Mesenchymal stem cell (in vitro differentiated cells and primary cell): ENCODE results near the gene JPH3.

Experiments used
- DNase-seq: peaks from one replicate; pipeline ENCODE4 v3.0.0-alpha.2; 2013
- H2AFZ ChIP-seq: one replicate; pipeline ENCODE4 v1.6.1; 2013; ENCODE audit warnings: low read depth, mild to moderate bottlenecking, control low read depth, inconsistent platforms, low read length, moderate library complexity
- H2AK5ac ChIP-seq: 2 replicates; pipeline ENCODE4 v1.6.1; 2013; ENCODE audit warnings: low read length, moderate library complexity, mild to moderate bottlenecking, inconsistent platforms; ENCODE audit not compliant: severe bottlenecking
- H2BK120ac ChIP-seq: one replicate; pipeline ENCODE4 v1.6.1; 2013; ENCODE audit warnings: low read depth, mild to moderate bottlenecking, inconsistent platforms, low read length, moderate library complexity
- H2BK12ac ChIP-seq, 2 experiments: one replicate each; pipeline ENCODE4 v1.6.1; 2013; ENCODE audit warnings: inconsistent platforms in 2 of 2, low read length in 2 of 2, mild to moderate bottlenecking in 2 of 2, moderate library complexity in 2 of 2, control low read depth in 1 of 2
- H2BK15ac ChIP-seq: one replicate; pipeline ENCODE4 v1.6.1; 2013; ENCODE audit warnings: mild to moderate bottlenecking, low read depth, inconsistent platforms; ENCODE audit not compliant: poor library complexity, severe bottlenecking
- H2BK5ac ChIP-seq: 2 replicates; pipeline ENCODE4 v1.6.1; 2013; ENCODE audit warnings: low read depth, mild to moderate bottlenecking, low read length, control low read depth, inconsistent platforms; ENCODE audit not compliant: poor library complexity, severe bottlenecking
- H3K14ac ChIP-seq, 2 experiments: one replicate each; pipeline ENCODE4 v1.6.1; 2013; ENCODE audit warnings: inconsistent platforms in 2 of 2, low read length in 2 of 2, control low read depth in 1 of 2, mild to moderate bottlenecking in 1 of 2, moderate library complexity in 1 of 2
- H3K18ac ChIP-seq, 2 experiments: one replicate each; pipeline ENCODE4 v1.6.1; 2013; ENCODE audit warnings: inconsistent platforms in 2 of 2, low read length in 2 of 2, control low read depth in 1 of 2, low read depth in 1 of 2, mild to moderate bottlenecking in 1 of 2
- H3K23ac ChIP-seq, 2 experiments: one replicate each; pipeline ENCODE4 v1.6.1; 2013; ENCODE audit warnings: inconsistent platforms in 2 of 2, low read length in 2 of 2, mild to moderate bottlenecking in 2 of 2, moderate library complexity in 2 of 2, control low read depth in 1 of 2
- H3K27ac ChIP-seq: 2 replicates; pipeline ENCODE4 v1.5.1; 2013; ENCODE audit warnings: mild to moderate bottlenecking, moderate library complexity, low read length, control low read depth, inconsistent platforms; ENCODE audit not compliant: poor library complexity, severe bottlenecking
- H3K27me3 ChIP-seq, 2 experiments: 2 replicates each; pipeline versions ENCODE4 v1.6.1 to v1.7.0; 2013; ENCODE audit warnings: low read length in 2 of 2, mild to moderate bottlenecking in 2 of 2, moderate library complexity in 2 of 2, control low read depth in 1 of 2, inconsistent platforms in 1 of 2; ENCODE audit not compliant: control insufficient read depth in 1 of 2, insufficient read depth in 1 of 2
- H3K36me3 ChIP-seq, 2 experiments: 2 replicates each; pipeline versions ENCODE4 v1.6.1 to v1.7.0; 2013; ENCODE audit warnings: low read length in 2 of 2, control low read depth in 1 of 2, inconsistent platforms in 1 of 2, low read depth in 1 of 2, mild to moderate bottlenecking in 1 of 2; ENCODE audit not compliant: insufficient read depth in 2 of 2, control insufficient read depth in 1 of 2
- H3K4ac ChIP-seq, 2 experiments: one replicate each; pipeline ENCODE4 v1.6.1; 2013; ENCODE audit warnings: inconsistent platforms in 2 of 2, low read length in 2 of 2, mild to moderate bottlenecking in 2 of 2, moderate library complexity in 2 of 2, control low read depth in 1 of 2, low read depth in 1 of 2
- H3K4me1 ChIP-seq: 2 replicates; pipeline ENCODE4 v1.6.1; 2013; ENCODE audit warnings: low read depth, low read length, control low read depth; ENCODE audit not compliant: control insufficient read depth, insufficient read depth
- H3K4me2 ChIP-seq: 2 replicates; pipeline ENCODE4 v1.6.1; 2013; ENCODE audit warnings: low read length, mild to moderate bottlenecking, inconsistent platforms; ENCODE audit not compliant: poor library complexity, severe bottlenecking
- H3K4me3 ChIP-seq, 2 experiments: 2 replicates each; pipeline versions ENCODE4 v1.5.1 to v1.7.0; 2013; ENCODE audit warnings: low read length in 2 of 2, mild to moderate bottlenecking in 2 of 2, control low read depth in 1 of 2, low read depth in 1 of 2; ENCODE audit not compliant: insufficient read depth in 1 of 2
- H3K79me1 ChIP-seq: replicated peaks from 2 replicates; pipeline ENCODE4 v1.6.1; 2013; ENCODE audit warnings: mild to moderate bottlenecking, control low read depth, low read length, inconsistent platforms; ENCODE audit not compliant: poor library complexity, severe bottlenecking
- H3K9ac ChIP-seq: 2 replicates; pipeline ENCODE4 v1.7.0; 2013; ENCODE audit warnings: mild to moderate bottlenecking, low read length, moderate library complexity
- H3K9me3 ChIP-seq: 2 replicates; pipeline ENCODE4 v1.7.0; 2013; ENCODE audit warnings: mild to moderate bottlenecking, low read length; ENCODE audit not compliant: control insufficient read depth
- H4K8ac ChIP-seq: one replicate; pipeline ENCODE4 v1.6.1; 2013; ENCODE audit warnings: inconsistent platforms, mild to moderate bottlenecking, low read length, moderate library complexity
- H4K91ac ChIP-seq: one replicate; pipeline ENCODE4 v1.6.1; 2013; ENCODE audit warnings: mild to moderate bottlenecking, low read length, inconsistent platforms
- whole genome bisulfite sequencing: methylation state at CpG from one replicate; pipeline ENCODE4 v1.1.7; 2013; ENCODE audit warnings: mixed read lengths; 5-methylcytosine and 5-hydroxymethylcytosine counted together

The JPH3 gene

DNA sequence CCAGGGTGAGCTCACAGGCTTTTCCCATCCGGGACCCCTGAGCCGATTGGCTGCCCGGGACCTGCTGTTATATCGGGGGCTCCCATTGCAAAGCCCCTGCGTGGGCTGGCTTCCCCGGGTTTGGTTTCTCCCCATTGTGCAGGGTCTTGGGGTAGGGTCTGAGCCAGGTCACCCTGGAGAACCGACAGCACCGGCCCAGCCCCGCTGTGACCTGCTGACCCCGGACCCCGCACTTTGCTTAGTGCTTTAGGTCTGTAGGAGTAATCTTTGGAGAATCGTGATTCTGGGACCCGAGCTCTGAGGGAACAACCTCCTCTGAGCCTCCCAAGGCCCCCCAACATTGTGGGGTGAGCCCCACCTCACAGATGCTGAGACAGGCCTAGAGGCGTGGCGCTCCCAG is 62.9 kb downstream of the JPH3 start:
- Histone ChIP-seq H4K91ac (no peak overlapping the region), H3K4me3 (no peak overlapping the region), H3K18ac (no peak overlapping the region), H2BK15ac (no peak overlapping the region), H3K4me2 (no peak overlapping the region), H4K8ac (no peak overlapping the region), H3K4ac (no peak overlapping the region), H2BK120ac (no peak overlapping the region), H2BK12ac (no peak overlapping the region), H3K36me3 (no peaks in the 10 kb centered on the region), H2AK5ac (no peak overlapping the region), H3K14ac (no peak overlapping the region), H2AFZ (no peak overlapping the region), H3K9ac (no peak overlapping the region), H3K79me1 (no peaks in the 10 kb centered on the region), H3K9me3 (no peaks in the 10 kb centered on the region), H3K23ac (no peak overlapping the region), H2BK5ac (no peak overlapping the region), H3K4me1 (peaks cover 3% of the 10 kb centered on the region), H3K27ac (no peak overlapping the region), H3K27me3 (peaks cover 37 to 84% of the 10 kb centered on the region in 2 experiments)
- DNase-seq = no peak
- WGBS = 89% methylated on average over 13 of the region's 15 CpGs

DNA sequence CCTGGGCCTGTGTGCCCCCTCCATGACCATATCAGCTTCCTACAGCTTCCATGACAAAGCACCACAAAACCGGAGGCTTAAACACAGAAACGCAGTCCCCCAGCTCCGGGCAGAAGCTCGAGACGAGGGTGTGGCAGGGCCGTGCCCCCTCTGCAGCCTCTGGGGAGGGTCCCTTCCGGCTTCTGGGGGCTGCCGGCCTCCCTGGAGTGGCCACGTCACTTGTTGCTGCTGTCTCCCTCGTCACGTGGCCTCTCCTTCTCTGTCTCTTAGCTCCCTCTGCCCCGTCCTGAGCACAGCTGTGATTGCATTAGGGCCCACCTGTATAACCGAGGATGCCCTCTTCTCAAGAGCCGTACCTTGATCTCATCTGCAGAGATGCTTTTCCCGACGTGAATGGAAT is 64.6 kb downstream of the JPH3 start:
- H2BK12ac ChIP-seq = no peak overlapping the region
- H3K36me3 ChIP-seq = no peaks in the 10 kb centered on the region
- no peak overlapping the region for H2AK5ac ChIP-seq
- no peak overlapping the region for H2AFZ ChIP-seq
- H2BK120ac ChIP-seq = no peak overlapping the region
- H3K79me1 ChIP-seq = no peaks in the 10 kb centered on the region
- H2BK15ac ChIP-seq = no peak overlapping the region
- H4K8ac ChIP-seq = no peak overlapping the region
- peaks cover 32 to 68% of the 10 kb centered on the region in 2 experiments for H3K27me3 ChIP-seq
- no peak overlapping the region for H3K14ac ChIP-seq
- H3K4me1 ChIP-seq = peaks cover 3% of the 10 kb centered on the region
- no peak overlapping the region for H2BK5ac ChIP-seq
- H4K91ac ChIP-seq = no peak overlapping the region
- H3K9ac ChIP-seq = no peak overlapping the region
- H3K27ac ChIP-seq = no peak overlapping the region
- no peak overlapping the region for H3K18ac ChIP-seq
- no peak overlapping the region for H3K4ac ChIP-seq
- no peak overlapping the region for H3K4me2 ChIP-seq
- H3K4me3 ChIP-seq = no peak overlapping the region
- H3K9me3 ChIP-seq = no peaks in the 10 kb centered on the region
- no peak for DNase-seq
- no peak overlapping the region for H3K23ac ChIP-seq
- WGBS = 78% methylated on average over 16 of the region's 16 CpGs

DNA sequence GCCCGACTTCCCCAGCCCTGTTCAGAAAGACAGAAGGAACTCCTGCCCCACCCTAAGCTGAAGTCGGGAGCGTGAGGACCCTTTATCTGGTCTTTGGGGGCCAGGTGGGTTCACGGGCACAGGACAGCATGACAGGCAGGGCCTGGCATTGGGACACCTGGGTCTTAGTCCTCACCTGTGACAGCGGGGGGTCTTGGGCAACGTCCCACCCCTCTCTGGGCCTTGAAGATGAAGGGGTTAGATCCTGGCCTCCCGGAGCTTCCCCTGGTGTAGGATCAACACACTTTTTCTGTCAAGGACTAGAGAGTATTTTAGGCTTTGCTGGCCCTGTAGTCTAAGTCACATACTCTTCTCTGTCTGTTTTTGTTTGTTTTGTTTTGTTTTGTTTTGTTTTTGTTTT is 65.1 kb downstream of the JPH3 start:
- Histone ChIP-seq H4K8ac (no peak overlapping the region), H3K79me1 (no peaks in the 10 kb centered on the region), H3K4me2 (no peak overlapping the region), H3K14ac (no peak overlapping the region), H3K23ac (no peak overlapping the region), H4K91ac (no peak overlapping the region), H3K4me1 (peaks cover 3% of the 10 kb centered on the region), H3K9ac (no peak overlapping the region), H2BK5ac (no peak overlapping the region), H2BK12ac (no peak overlapping the region), H3K27ac (no peak overlapping the region), H3K4me3 (no peak overlapping the region), H2AK5ac (no peak overlapping the region), H3K27me3 (peaks cover 31 to 63% of the 10 kb centered on the region in 2 experiments), H3K18ac (no peak overlapping the region), H3K36me3 (no peaks in the 10 kb centered on the region), H2AFZ (no peak overlapping the region), H3K4ac (no peak overlapping the region), H3K9me3 (no peaks in the 10 kb centered on the region), H2BK120ac (no peak overlapping the region), H2BK15ac (no peak overlapping the region)
- DNase-seq = no peak
- 78% methylated on average over 7 of the region's 7 CpGs for WGBS

DNA sequence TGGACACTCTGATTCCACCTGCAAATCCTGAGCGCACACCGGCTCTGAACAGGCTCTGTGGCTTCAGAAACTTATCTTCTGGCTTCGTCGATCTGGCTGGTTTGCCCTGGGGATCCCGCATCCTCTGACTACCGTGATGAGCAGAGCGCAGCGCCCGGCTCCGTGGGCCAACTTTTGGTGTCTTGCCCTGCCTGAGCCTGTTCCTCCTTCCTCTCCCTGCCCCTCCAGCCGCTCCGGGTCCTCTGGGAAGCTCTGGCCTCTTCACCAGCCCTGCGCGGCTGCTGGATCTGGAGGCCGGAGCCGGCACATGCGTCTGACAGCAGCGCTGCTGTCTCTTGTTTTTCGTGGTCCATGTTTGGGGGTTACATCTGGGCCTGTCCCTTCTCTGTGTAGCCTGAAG is 65.6 kb downstream of the JPH3 start:
- no peak overlapping the region for H3K18ac ChIP-seq
- no peak overlapping the region for H3K4ac ChIP-seq
- peaks cover 27 to 58% of the 10 kb centered on the region in 2 experiments for H3K27me3 ChIP-seq
- no peak overlapping the region for H2BK5ac ChIP-seq
- WGBS = 89% methylated on average over 19 of the region's 19 CpGs
- no peaks in the 10 kb centered on the region for H3K79me1 ChIP-seq
- no peaks in the 10 kb centered on the region for H3K36me3 ChIP-seq
- H3K4me3 ChIP-seq = no peak overlapping the region
- no peak overlapping the region for H2AFZ ChIP-seq
- H3K9me3 ChIP-seq = no peaks in the 10 kb centered on the region
- no peak overlapping the region for H3K23ac ChIP-seq
- H3K9ac ChIP-seq = no peak overlapping the region
- DNase-seq = no peak
- no peak overlapping the region for H2BK12ac ChIP-seq
- H4K91ac ChIP-seq = no peak overlapping the region
- H4K8ac ChIP-seq = no peak overlapping the region
- H3K4me1 ChIP-seq = peaks cover 3% of the 10 kb centered on the region
- no peak overlapping the region for H3K27ac ChIP-seq
- no peak overlapping the region for H3K4me2 ChIP-seq
- no peak overlapping the region for H2BK120ac ChIP-seq
- H2BK15ac ChIP-seq = no peak overlapping the region
- H3K14ac ChIP-seq = no peak overlapping the region
- no peak overlapping the region for H2AK5ac ChIP-seq
